GM12801 (cell line): Measurements from ENCODE around the gene CDK5RAP3.

Experiments used
- CTCF ChIP-seq: IDR thresholded peaks from one replicate; pipeline ENCODE4 v1.5.1; 2011; ENCODE audit warnings: control low read depth; ENCODE audit not compliant: insufficient read length; ENCODE audit errors: extremely low read depth

CDK5RAP3 gene

DNA sequence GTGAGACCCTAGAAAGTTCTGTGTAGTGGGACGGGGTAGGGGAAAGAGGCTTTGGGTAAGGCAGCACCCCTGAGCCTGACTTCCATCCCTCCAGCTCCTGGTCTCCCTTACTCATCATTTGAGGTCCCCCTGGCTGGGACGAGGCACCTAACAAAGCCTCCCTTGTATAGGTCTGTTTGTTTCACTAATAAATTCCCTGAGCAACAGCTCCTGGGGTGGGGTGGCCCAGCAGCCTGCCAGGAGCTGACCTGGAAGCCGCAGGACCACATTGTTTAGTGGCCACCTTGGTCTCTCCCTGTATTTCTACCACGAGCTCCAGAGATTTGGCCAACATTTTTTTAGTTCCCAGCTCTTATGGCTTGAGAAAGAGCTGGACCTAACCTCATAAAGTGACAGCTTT lies 20.5 kb upstream of the CDK5RAP3 start:
- no peak for TF ChIP-seq CTCF

DNA sequence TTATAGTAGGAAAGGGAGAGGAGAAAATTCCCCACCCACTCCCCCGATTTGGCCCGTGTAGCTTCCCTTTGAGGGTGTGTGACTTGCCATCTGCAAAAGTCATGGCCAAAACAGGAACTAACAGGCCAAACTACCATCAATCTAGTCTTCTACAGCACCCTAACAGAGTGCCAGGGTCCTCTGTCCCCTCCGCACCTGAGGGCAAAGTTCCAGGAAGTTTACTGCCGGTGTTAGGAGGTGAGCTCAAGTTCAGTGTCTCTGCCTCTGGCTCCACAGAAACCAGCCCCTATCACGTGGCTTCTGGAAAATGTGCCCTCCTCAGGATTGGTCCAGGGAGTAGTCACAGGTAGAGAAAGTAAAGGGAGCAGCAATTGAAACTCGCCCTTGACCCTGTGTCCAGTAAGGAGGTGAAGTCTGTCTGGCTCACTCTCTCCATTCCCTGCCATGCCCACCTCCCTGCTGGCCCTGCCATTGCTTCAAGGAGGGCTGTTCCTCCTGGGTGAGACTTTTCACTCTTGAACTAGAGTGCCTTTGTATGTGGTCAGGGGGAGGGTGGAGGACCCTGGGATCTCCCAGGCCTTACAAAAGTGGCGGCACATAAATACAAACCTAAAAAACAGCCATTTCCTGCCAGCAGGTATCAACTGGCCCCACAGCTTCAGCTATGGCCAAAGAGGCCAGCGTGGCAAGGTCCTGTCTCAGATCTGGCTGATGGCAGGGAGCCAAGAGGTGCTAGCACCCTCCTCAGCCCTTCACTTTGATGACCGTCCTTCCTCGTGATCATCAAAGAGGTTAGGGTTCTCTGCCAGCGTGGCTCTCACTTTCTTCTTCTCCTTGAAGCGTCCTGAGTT lies 18.5 kb upstream of the CDK5RAP3 start:
- TF ChIP-seq CTCF = no peak

- no peak for TF ChIP-seq CTCF
These were observed 17.0 kb upstream of the CDK5RAP3 start for GRCh38 chr17:47953909-47954308.

DNA sequence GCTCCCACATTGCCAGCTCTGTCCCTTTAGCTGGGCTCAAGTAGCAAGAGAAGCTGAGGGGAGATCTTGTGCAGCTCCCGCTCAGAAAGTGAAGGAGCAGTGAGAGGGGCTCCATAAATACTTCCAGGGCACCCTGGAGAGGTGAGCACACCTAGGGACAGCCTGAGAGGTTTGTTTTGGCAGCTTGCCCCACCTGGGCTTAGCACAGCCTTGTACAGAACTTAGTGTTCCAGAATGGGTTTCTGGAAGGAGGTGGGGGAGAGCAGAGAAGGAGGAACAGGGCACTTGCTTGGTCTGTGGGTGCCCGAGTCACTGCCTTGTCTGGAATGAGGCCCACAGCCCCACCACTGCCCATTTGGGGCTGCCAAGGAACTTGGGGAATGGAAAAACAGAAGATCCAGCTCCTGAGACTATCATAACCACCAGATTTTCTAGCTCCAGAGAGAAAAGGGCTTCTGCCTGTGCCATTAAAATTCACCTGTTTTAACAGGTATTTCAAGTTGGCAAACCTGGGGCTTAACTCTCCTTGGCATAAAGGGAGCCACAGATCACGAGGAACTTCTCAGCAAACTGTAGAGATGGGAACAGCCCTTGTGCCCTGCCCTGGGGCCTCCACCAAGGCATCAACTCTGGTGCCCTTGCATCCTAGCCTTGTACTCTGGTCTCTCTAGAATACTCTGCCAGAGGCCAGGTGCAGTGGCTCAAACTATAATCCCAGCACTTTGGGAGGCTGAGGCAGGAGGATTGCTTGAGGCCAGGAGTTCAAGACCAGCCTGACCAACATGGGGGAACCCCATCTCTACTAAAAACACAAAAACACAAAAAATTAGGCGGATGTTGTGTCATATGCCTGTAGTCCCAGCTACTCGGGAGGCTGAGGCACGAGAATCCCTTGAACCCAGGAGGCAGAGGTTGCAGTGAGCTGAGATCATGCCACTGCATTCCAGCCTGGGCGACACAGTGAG lies 15.1 kb upstream of the CDK5RAP3 start:
- TF ChIP-seq CTCF = no peak

DNA sequence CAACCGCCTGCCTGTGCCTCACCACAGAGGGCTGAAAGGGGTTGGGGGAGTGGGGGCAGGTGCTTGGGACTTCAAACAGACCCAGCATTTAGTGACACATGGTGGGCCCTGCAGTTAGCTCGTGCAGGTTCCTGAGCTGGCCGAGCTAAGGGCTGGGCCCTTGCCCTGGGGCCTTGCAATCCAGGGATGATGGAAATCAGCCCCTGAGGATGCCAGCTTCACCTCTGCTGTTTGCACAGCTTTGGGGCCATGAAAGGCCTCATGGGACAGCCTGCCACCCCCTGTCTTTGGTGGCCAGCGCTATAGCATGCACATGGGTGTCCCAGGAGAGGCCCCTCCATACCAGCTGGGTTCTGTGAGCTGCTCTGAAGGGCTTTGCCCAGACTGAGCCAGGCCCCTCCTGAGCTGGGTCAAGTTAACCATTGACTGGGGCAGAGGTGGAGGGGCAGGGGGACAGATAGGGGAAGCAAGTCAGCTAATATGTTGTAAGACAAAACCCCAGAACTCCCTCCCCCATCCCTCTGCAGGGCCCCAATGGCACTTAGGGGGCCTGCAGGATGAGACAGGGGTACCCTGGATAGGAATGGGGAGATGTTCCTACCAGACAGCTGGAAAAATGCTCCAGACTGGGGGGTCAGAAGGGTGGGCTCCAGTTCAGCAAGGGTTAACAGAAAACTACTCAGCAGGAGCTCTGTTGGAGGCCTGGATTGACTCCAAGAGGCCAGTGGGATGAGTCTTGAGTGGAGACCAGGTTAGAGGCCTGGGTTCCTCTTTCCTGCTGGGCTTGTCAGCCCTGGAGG lies 13.9 kb upstream of the CDK5RAP3 start:
- no peak for TF ChIP-seq CTCF

- TF ChIP-seq CTCF = no peak
These were observed 13.1 kb upstream of the CDK5RAP3 start, which contains the start of gene PRR15L for GRCh38 chr17:47957591-47958490. Gene PRR15L, minus strand, starts transcription at chr17:47957883. Its CDS starts 4,649 bp downstream, at chr17:47953234.
